Measurements from ENCODE around the gene PIK3C2B. TPM values are rescaled to one million over a fixed set of nuclear protein-coding genes. Genes with fewer than 3 reads are reported as not detected.

Gene PIK3C2B
- total RNA-seq, 1 donor from 2014 or later, result 129 TPM

DNA sequence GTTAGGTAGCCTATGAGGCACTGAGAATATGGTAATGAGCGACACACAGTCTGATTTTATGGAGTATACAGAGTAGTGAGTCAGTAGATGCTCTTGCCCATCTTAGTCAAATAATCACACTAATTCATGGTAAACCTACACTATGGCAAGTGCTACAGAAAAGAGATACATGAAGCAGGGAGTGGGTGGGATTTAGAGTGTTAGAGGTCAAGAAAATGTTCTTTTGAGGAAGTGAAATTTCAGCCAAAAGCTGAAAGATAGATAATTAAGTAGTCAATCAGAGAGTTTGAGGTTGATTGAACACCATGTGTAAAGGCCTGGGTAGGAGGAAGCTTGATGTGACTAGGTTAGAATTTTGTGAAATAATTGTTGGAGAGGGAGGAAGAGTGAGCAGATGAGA lies 36.3 kb upstream of the PIK3C2B start:
- no peak for DNase-seq (ENCODE audit: low spot score in 2 of 2)
- TF ChIP-seq, protein P1, sequence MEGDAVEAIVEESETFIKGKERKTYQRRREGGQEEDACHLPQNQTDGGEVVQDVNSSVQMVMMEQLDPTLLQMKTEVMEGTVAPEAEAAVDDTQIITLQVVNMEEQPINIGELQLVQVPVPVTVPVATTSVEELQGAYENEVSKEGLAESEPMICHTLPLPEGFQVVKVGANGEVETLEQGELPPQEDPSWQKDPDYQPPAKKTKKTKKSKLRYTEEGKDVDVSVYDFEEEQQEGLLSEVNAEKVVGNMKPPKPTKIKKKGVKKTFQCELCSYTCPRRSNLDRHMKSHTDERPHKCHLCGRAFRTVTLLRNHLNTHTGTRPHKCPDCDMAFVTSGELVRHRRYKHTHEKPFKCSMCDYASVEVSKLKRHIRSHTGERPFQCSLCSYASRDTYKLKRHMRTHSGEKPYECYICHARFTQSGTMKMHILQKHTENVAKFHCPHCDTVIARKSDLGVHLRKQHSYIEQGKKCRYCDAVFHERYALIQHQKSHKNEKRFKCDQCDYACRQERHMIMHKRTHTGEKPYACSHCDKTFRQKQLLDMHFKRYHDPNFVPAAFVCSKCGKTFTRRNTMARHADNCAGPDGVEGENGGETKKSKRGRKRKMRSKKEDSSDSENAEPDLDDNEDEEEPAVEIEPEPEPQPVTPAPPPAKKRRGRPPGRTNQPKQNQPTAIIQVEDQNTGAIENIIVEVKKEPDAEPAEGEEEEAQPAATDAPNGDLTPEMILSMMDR (IDR thresholded peaks at IDR 0.05), result no peak
- Histone ChIP-seq H3K27ac (no peak overlapping the region), H3K4me3 (no peak overlapping the region), H3K36me3 (peaks cover 52 to 92% of the 10 kb centered on the region in 2 donors), H3K9me3 (no peaks in the 10 kb centered on the region), H3K27me3 (no peaks in the 10 kb centered on the region), H3K4me1 (no peaks in the 10 kb centered on the region)
- intact Hi-C loops (cut with DNase I), result no loop called here

DNA sequence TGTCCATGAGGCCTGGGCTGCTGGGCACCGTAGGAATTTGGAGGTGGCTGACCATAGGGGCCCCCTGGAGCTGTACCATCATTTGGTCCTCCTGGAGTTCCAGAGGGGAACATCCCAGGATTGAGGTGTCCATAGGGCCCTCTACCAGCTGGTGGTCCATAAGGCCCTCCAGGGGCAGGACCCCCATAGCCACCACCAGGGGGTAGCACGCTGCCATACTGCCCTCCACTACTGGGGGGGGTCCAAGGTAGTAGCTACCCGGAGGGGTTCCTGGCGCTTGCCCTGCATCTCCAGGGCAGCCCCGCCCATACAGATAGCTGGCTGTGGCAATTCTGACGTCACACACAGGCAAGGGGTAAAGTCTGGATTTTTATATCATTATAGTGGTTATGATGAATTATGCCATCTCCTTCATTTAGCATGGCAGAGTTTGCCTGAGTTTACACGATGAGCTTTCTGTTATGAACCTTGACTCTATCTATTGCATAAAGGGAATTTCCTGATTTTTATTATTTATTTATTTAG lies 34.8 kb upstream of the PIK3C2B start:
- DNase-seq (ENCODE audit: low spot score in 2 of 2), result no peak
- no peak overlapping the region for H3K4me3 ChIP-seq
- no peaks in the 10 kb centered on the region for H3K4me1 ChIP-seq
- H3K9me3 ChIP-seq, result no peaks in the 10 kb centered on the region
- H3K27me3 ChIP-seq, result no peaks in the 10 kb centered on the region
- no peak overlapping the region for H3K27ac ChIP-seq
- H3K36me3 ChIP-seq, result peaks cover 56 to 98% of the 10 kb centered on the region in 2 donors
- intact Hi-C loops (cut with DNase I), result no loop called here
- TF ChIP-seq, protein P1 (IDR thresholded peaks at IDR 0.05), result no peak

DNA sequence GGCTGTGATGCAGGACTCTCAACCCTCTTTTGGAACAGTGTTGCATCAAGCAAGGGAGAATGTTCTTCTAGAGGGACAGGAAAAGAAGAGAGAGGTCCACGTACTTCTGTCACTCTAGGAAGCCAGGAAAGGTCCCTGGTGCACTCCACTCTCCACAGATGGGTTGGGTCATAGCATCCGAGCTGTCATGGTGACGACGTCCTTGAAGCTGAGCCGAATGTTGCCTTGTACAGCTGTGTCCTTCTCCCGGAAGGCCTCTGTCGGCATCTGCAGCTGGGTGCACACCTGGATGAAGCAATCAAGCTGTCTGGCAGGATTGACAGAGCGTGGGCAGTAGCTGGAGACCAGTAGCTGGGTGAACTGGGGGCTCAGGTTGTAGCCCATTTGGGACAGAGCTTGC lies 34.1 kb upstream of the PIK3C2B start:
- TF ChIP-seq, protein P1 (IDR thresholded peaks at IDR 0.05), result no peak
- Histone ChIP-seq H3K36me3 (peaks cover 56 to 91% of the 10 kb centered on the region in 2 donors), H3K9me3 (no peaks in the 10 kb centered on the region), H3K4me1 (no peaks in the 10 kb centered on the region), H3K27me3 (no peaks in the 10 kb centered on the region), H3K27ac (no peak overlapping the region), H3K4me3 (no peak overlapping the region)
- DNase-seq (ENCODE audit: low spot score in 2 of 2), result no peak
- intact Hi-C loops (cut with DNase I), result no loop called here

DNA sequence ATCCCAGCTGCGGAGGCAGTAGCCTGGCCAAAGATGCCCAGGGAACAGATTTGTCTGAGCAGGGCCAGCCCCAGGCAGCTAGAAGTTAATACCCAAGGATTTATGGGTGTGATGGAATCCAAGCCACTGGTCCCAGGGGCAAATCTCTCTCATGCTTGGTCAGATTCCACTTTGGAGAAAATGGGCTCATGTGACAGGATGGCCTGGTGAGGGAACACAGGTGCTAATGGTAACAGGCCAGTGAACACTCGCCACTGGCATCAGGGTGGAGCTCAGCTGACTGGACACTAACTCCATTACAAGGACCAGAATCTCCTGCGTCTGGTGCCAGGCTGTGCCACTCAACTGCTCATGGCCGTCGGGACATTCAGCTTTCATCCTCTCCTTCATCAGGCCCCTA lies 33.6 kb upstream of the PIK3C2B start:
- no peak for DNase-seq (ENCODE audit: low spot score in 2 of 2)
- H3K9me3 ChIP-seq, result no peaks in the 10 kb centered on the region
- no peaks in the 10 kb centered on the region for H3K27me3 ChIP-seq
- no peak overlapping the region for H3K4me3 ChIP-seq
- H3K27ac ChIP-seq, result no peak overlapping the region
- peaks cover 56 to 87% of the 10 kb centered on the region in 2 donors for H3K36me3 ChIP-seq
- H3K4me1 ChIP-seq, result no peaks in the 10 kb centered on the region
- intact Hi-C loops (cut with DNase I), result no loop called here
- TF ChIP-seq, protein P1 (IDR thresholded peaks at IDR 0.05), result no peak

DNA sequence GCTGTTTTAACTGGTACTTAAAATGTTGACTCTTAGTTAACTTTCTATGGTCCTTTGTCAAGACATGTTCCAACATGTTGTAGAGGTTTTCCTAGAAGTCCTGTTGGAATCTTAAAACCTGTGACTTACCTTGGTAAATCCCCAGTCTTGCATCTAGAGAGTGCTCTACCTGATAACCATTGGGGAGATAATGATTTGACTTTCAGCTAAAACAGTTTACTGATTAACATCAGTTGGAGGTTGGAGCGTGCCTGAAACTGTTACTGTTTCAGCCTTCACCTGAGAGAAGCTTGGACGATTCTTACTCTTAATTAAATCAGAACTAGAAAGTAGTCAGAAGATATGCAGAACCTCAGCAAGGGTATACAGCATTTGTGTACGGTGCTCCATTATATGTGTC lies 30.4 kb upstream of the PIK3C2B start:
- TF ChIP-seq, protein P1 (IDR thresholded peaks at IDR 0.05), result no peak
- no peak overlapping the region for H3K4me3 ChIP-seq
- no peaks in the 10 kb centered on the region for H3K9me3 ChIP-seq
- no peaks in the 10 kb centered on the region for H3K4me1 ChIP-seq
- H3K36me3 ChIP-seq, result peaks cover 44 to 54% of the 10 kb centered on the region in 2 donors
- H3K27ac ChIP-seq, result no peak overlapping the region
- H3K27me3 ChIP-seq, result no peaks in the 10 kb centered on the region
- DNase-seq (ENCODE audit: low spot score in 2 of 2), result no peak
- intact Hi-C loops (cut with DNase I), result no loop called here
